Activated T-cell treated with anti-CD3 and anti-CD28 coated beads for 48 hours (primary cell): ENCODE results near the gene YIPF3.
"Not testable (repeated sequence)": the region's sequence is repeated elsewhere in the genome, so short reads cannot be mapped to it uniquely, and the experiment has no call there.

Experiments used
- DNase-seq: peaks from one replicate; pipeline ENCODE4 v3.0.0-alpha.2; 2020; ENCODE audit warnings: low read depth

Gene YIPF3

DNA sequence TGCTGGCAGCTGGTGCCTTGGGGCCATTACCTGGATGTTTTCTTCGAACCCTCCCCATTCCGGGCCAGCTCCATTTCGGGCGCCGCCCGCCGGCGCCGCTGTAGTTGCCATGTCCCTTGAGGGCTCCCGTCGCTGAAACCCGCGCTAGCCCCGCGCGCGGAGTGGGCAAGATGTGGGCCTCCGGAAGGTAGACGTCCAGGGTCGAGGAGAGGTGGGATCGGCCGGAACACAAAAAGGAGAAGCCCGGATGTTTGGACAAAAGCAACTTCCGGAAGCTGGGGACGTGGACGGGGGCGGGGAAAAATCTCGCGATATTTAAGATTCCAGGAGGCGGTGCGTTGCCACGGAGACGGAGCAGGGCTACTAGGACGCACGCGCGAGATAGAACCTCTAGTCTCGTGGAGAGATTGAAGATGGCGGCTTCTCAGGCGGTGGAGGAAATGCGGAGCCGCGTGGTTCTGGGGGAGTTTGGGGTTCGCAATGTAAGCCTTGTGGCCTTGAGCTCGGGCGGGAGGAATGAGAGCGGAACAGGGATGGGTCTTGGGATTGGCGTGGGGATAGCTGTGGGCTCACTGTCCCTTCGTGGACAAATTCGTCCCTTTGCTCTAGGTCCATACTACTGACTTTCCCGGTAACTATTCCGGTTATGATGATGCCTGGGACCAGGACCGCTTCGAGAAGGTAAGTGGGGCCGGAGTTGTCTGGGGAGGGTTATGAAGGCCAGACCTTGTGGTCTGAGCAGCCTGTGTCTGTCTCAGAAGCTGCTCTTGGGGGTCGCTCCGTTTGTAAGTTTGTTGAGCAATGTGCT, at the start of gene YIPF3, which contains the start of gene POLR1C:
Gene YIPF3 (minus strand): TSS at position 230 of the 808 bp plus-strand sequence. CDS start 119 bp downstream, at position 111.
Gene POLR1C (plus strand): TSS at position 393 of the 808 bp plus-strand sequence. CDS start 21 bp downstream, at position 414.
- peak; percentile 93 for DNase-seq

DNA sequence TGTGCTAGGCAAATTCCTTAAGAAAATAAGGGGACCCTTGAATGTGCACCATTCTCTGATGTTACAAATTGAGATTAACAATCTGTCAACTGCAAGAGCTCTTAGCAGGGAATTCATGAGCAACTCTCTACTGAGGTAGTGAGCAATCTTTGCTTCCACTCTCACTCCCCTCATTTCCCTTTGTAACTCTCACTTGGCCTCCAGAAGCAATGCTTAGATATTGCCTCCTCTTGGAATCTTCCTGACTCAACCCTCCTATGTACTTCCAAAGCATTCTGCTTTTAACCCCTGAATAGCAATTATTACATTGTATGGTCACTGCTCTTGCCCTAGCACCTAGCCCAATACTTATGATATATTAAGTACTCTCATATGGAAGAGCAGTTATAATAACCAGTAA, 42.6 kb upstream of the YIPF3 start:
- no peak for DNase-seq

DNA sequence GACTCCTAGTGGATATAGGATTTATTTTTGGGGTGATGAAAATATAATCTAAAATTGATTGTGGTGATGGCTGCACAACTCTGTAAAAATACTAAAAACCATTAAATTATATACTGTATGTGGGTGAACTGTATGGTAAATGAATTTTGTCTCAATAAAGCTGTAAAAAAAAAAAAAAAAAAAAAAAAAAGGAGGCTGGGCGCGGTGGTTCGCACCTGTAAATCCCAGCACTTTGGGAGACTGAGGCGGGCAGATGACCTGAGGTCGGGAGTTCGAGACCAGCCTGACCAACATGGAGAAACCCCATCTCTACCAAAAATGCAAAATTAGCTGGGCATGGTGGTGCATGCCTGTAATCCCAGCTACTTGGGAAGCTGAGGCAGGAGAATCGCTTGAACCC, 40.9 kb upstream of the YIPF3 start:
- not testable (repeated sequence) for DNase-seq

DNA sequence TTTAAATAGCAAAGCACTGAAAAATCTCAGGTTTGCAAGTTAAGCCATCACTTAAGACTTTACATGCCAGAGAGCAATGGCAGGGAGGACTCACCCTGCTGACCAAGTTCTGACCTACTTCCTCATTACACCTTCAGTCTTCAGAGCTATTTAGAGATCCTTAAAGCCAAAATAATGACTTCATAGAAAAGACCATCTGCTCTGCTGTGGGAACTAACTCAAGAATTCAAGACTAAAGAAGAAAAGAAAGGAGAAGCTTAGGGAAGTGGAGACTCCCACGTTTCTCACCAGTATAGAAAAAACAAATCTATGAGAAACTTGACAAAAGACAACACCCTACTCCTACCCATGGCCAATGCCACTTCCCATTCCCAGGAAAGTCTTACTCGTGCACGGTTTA, 30.5 kb upstream of the YIPF3 start:
- no peak for DNase-seq

GRCh38 chr6:43544461-43544860, 27.7 kb upstream of the YIPF3 start:
- no peak for DNase-seq

DNA sequence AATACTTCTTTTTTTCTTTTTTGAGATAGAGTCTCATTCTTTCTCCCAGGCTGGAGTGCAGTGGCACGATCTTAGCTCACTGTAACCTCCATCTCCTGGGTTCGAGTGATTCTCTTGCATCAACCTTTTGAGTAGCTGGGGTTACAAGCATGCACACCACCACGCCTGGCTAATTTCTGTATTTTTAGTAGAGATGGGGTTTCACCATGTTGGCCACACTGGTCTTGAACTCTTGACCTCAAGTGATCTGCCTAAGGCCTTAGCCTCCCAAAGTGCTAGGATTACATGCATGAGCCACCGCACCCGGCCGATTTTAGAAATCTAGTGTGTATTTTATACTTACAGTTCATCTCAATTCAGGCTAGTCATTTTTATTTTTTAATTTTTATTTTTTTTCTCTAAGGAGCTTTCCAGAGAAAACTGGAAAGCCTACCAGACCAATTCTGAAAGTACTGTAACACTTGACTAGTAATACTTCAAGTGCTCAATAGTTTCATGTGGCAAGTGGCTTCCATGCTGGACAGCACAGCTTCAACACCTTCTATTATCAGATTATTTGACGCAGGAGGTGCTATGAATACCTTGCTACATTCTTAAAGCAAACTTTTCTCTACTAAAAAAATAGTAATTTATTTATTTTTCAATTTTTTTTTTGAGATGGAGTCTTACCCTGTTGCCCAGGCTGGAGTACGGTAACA, 25.2 kb upstream of the YIPF3 start:
- no peak for DNase-seq

- DNase-seq, result no peak
These were observed 23.8 kb upstream of the YIPF3 start for GRCh38 chr6:43540507-43540906.

DNA sequence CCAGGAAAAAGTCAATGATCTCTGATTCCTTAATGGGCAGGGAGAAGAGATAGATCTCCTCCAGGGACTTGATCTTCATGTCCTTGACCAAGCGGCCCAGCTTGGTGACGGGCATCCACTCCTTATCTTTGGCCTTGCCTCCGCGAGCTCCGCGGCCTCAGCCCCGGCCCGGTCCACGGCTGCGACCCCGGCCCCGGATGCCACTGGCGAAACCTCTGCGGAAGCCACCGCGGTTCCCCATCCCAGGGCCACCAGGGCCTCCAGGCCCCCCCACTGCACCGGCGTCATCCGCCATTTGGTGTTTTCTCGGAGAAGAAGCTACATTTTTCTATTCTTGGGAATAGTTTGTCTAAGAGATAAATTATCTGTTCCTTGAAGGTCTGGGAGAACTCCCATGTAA, 22.7 kb upstream of the YIPF3 start:
- DNase-seq, result not testable (repeated sequence)

DNA sequence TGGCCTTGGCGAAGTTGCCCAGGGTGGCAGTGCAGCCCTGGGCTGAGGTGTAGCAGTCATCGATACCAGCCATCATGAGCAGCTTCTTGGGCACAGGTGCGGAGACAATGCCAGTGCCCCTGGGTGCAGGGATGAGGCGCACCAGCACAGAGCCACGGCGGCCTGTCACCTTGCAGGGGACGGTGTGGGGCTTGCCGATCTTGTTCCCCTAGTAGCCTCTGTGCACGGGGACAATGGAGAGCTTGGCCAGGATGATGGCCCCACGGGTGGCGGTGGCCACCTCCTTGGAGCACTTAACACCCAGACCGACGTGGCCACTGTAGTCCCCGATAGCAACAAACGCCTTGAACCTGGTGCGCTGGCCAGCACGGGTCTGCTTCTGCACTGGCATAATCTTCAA, 22.3 kb upstream of the YIPF3 start:
- DNase-seq, result not testable (repeated sequence)

GRCh38 chr6:43532201-43532600, 15.5 kb upstream of the YIPF3 start:
- no peak for DNase-seq

DNA sequence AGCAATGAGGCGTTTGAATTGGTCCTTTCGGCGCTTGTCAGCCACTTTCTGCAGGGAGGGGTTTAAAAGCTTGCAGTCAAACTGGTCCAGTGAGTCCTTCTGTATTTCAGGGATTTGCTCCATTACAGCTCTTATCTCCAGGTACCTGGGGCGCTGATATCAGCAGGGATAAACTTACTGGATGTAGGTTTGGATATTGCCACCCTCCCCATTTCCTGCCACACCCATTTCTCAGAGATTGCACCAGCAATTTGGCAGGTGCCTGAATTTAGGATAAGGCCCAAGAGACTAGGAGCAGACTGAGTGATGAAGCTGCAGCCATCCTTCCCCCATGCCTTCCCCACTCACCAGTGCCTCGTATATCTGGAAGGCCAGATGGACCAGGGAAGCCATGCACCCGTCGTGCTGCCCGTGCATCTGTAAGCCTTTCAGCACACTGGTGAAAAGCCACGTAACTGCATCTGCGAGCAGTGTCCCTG, 7.8 kb upstream of the YIPF3 start:
- DNase-seq, result no peak

DNA sequence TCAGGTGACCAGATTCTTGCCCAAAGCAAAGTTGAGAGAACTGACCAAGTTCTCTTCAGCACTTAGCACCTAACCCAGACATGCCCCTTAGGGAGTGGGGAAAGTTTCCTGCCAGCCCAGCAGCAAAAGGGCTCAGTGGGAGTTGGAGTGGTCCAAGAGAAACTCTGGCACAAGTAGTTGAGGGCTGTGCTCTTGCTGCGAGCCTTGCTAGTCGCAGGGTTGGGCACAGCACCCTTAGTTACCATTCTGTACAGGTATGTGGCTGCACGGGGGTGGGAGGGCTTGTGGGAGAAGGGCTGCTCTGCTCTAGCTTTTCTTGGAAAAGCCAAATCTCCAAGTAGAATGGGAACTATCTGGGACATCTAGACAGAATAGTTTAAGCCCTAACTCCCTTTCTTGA, 6.6 kb upstream of the YIPF3 start:
- DNase-seq, result no peak

- DNase-seq, result no peak
These were observed 6.0 kb upstream of the YIPF3 start for GRCh38 chr6:43522547-43523261.

DNA sequence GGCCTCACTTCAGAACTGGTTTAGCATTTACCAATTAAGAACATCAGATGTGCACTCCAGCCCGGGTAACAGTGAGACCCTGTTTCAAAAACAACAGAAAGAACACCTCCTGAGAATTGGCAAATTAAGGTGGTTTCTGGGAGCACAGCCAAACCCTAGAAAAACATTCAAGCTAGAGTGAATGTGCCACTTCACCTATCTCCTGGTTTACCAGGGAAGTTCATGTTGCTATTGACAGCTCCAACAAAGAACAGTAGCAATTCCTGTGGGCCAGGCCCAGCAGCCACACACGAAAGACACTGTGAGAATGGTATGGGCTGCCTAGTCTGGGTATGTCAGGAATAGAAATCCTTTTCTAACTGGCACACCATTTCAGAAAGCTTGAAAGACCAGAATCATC, 5.1 kb upstream of the YIPF3 start:
- no peak for DNase-seq

- DNase-seq, result no peak
These were observed 3.4 kb upstream of the YIPF3 start for GRCh38 chr6:43520097-43520496.

- no peak for DNase-seq
These were observed 1.0 kb upstream of the YIPF3 start for GRCh38 chr6:43517505-43518357.

GRCh38 chr6:43516367-43516696, 394 bp downstream of the YIPF3 start:
- DNase-seq, result no peak

- DNase-seq, result no peak
These were observed 918 bp downstream of the YIPF3 start for GRCh38 chr6:43515808-43516207.

- no peak for DNase-seq
These were observed 4.8 kb downstream of the YIPF3 start for GRCh38 chr6:43511824-43512415.

DNA sequence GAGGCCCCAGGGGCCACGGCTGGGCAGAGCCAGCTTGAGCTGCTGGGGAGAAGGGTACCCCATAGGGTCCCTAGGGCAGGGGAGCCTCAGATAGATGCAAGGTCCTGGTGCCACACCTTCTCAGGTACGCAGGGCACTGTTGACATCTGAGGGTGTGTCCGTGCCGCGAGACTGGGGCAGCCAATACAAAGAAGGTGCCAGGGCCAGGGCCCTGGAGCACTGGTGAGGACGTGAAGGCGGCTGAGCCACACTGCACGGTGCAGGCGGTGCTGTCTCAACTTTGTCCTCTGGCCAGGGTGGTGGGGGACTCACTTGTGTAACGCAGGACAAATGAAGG, 5.9 kb downstream of the YIPF3 start:
- DNase-seq, result no peak
